ENCODE measurements around the gene FBXL17.

- TF ChIP-seq, protein P1, sequence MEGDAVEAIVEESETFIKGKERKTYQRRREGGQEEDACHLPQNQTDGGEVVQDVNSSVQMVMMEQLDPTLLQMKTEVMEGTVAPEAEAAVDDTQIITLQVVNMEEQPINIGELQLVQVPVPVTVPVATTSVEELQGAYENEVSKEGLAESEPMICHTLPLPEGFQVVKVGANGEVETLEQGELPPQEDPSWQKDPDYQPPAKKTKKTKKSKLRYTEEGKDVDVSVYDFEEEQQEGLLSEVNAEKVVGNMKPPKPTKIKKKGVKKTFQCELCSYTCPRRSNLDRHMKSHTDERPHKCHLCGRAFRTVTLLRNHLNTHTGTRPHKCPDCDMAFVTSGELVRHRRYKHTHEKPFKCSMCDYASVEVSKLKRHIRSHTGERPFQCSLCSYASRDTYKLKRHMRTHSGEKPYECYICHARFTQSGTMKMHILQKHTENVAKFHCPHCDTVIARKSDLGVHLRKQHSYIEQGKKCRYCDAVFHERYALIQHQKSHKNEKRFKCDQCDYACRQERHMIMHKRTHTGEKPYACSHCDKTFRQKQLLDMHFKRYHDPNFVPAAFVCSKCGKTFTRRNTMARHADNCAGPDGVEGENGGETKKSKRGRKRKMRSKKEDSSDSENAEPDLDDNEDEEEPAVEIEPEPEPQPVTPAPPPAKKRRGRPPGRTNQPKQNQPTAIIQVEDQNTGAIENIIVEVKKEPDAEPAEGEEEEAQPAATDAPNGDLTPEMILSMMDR (IDR thresholded peaks at IDR 0.05) = no peak
- TF ChIP-seq EZH2 (IDR thresholded peaks at IDR 0.05; ENCODE audit: borderline replicate concordance, insufficient read depth, low read depth, low read length, poor library complexity, severe bottlenecking) = no peak
These were observed 517.1 kb downstream of the FBXL17 start for GRCh38 chr5:107864793-107865192.
